Measurements from ENCODE around the gene GLG1.

Gene GLG1

DNA sequence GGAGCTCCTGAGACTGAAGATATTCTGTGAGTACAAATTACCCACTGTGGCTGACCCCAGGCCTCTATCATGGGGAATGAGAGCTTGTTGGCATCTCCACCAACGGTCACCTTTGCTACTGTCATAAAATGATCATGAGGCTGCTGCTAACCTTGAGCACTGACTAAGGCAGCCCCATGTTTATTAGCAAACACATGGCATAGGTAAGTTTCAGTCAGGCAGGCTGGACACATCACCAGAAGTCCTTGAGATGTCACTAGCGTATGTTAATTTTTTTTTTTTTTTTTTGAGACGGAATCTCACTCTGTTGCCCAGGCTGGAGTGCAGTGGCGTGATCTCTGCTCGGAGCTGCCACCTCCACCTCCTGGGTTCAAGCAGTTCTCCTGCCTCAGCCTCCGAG lies 1.5 kb upstream of the GLG1 start:
- DNase-seq = no peak

DNA sequence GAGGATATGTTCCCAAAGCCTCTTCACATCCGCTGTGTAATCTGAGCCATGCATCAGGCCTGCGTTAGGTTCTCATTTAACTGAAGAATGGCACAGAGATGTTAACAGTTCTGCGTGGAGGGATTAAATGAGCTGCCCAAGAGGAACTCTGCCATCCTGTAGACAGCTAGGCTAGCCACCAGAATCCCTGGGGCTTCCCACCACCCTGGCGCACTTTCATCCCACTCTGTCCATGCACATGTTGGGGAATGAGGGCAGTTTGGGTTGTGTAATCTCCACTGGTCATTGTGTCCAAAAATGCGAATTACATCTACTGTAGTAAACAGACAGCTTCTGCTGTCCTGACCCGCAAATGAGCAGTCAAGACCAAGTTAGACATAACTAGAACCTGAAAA lies 1.0 kb upstream of the GLG1 start:
- DNase-seq = no peak

- DNase-seq = peak; percentile 42
Observed at GRCh38 chr16:74607310-74607961, 522 bp upstream of the GLG1 start.

DNA sequence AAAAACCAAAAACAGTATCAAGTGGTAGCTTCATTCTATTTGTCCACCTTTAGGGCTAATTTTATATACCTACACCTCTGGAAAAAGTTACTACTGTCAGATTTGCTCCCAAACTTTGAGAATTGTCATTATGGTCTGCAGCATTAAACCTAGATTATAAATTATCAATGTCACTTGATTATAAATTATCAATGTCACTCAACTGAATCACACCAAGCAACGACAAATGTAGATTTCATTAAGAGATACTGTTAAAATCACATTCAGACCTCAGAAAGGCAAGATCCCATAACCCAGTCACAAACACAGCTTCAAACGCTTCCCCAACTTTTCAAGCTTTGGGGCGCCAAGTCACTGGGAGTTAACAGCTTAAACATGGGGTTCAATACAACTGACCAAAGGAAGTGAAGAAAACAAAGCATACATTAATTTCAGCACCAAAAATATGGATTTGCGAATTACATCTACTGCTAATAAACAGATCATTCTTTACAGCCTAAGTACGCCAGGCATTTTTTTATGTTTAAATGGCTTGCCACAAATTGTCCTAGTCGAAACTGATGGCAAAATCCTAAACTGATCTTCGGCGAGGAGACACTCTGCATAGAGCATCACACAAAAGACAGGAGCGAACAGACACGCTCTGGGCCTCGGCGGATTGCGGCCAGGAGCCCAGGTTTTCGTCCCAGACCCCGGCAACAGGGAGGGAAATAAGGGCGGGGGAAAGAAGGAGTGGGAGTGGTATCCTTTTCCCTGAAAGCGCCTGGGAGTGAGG lies 981 bp downstream of the GLG1 start:
- DNase-seq = no peak

GRCh38 chr16:74605332-74605731 lies 1.6 kb downstream of the GLG1 start:
- DNase-seq = no peak

DNA sequence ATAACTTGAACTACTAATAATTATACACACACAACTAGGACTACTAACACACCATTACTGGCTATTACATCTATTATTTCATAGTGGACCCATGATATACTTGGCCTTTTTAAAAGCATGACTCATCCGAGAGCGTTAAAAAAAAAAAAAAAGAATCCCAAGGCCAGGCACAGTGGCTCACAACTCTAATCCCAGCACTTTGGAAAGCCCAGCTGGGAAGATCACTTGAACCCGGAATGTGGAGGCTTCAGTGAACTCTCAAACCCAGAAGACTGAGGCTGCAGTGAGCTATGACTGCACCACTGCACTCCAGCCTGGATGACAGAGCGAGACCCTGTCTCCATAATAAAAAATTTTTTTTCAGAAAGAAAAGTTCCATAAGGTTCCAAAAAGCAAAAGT lies 3.1 kb downstream of the GLG1 start:
- DNase-seq = no peak

DNA sequence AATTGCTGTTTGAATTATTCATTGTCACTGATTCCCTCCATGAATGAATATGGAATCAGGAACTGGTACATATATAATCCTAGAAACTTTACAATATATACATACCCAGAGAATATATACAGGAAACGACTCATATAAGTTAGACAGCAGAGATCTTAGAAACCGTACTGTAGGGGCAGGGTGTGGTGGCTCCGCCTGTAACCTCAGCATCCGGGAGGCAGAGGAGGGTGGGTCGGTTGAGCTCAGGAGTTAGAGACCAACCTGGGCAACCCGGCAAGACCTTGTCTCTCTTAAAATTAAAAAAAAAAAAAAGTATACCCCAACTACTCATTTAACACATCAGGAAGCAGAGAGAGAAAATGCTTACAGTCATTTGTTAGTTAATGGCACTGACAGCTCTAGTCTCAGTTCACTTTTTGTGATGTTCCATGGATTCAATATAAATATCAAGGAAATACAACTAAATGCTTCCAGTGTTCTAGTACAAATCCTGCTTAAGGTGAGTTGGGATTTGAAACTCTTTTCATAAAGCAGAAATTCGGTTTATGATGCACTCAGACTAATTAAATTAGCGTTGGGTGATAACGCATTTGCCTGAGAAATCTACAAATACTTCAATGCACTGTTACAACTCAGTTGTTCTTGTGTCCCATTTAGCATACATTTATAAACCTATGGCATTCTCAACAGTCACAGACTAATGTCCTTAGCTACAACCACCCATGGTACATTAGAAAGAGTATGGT lies 5.6 kb downstream of the GLG1 start:
- no peak for DNase-seq

DNA sequence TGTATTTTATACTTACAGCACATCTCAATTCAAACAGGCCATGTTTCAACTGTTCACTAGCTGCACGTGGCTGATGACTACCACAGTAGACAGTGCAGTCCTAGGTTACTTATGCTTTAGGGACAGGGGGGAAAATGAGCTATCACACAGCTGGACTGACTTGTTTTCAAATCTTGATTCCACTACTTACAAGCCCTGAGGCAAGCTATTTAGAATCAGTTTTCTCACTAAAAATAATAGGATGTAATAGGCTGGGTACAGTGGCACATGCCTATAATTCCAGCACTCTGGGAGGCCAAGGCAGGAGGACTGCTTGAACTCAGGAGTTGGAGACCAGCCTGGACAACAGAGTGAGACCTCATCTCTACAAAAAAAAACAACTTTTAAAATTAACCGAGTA lies 10.3 kb downstream of the GLG1 start:
- DNase-seq = no peak

DNA sequence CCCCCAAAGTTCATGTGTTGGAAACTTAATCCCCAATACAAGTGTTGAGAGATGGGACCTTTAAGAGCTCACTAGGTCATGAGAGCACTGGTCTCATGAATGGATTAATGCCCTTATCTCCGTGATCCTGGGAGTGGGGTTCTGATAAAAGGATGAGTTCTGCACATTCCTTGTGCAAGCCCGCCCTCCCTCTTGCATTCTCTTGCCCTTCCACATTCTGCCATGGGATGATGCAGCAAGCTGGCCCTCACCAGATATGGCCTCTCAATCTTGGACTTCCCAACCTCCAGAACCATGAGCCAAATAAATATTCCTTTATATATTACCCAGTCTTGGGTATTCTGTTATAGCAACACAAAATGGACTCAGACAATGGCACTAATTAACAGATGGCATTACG lies 14.1 kb downstream of the GLG1 start:
- no peak for DNase-seq

DNA sequence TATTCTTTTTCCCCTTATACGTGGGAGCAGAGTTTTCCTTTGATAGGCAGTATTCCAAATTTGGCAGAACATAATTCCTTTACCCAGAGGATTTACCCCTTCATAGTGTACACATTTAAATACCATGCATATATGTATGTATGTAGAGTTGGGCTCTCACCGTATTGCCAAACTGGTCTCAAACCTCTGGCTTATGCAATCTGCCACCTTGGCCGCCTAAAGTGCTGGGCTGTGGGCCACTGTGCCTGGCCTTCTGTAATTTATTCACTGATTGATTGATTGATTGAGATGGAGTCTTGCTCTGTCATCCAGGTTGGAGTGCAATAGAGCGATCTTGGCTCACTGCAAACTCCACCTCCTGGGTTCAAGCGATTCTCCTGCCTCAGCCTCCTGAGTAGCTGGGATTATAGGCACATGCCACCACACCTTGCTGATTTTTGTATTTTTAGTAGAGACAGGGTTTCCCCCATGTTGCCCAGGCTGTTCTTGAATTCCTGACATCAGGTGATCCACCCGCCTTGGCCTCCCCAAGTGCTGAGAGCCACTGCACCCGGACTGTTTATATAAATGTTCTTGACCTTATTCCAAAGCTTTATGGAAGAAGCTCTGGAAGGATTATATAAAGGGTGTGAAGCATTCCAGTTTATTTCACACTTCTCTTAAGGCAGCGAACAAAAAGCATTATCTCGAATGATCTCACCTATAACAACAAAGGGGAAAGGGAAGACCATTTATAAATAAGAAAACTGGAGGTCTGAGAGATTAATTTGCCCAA lies 14.9 kb downstream of the GLG1 start:
- DNase-seq = no peak

DNA sequence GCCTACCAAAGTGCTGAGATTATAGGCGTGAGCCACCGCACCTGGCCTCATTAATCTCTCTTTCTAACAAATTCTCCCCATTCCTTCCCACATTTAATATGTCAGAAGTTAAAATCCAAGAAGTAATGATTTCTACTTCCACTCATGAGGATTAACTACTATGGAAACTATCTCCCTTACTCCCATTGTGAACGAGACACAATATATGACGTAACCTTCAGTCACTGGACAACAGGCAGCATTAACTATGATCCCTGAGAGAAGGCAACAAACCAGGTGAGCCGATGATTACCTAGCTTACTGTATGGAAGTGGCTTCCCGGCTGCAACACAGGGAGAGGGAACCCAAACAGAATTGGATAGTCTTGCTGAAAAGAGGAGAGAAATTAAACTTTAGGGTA lies 20.0 kb downstream of the GLG1 start:
- no peak for DNase-seq

GRCh38 chr16:74585846-74586443 lies 21.0 kb downstream of the GLG1 start:
- DNase-seq = no peak

GRCh38 chr16:74583926-74584666 lies 22.8 kb downstream of the GLG1 start:
- DNase-seq = no peak

- DNase-seq = no peak
Observed at GRCh38 chr16:74582970-74583369, 23.9 kb downstream of the GLG1 start.

GRCh38 chr16:74580833-74581232 lies 26.1 kb downstream of the GLG1 start:
- no peak for DNase-seq

- no peak for DNase-seq
Observed at GRCh38 chr16:74578838-74579237, 28.1 kb downstream of the GLG1 start.

DNA sequence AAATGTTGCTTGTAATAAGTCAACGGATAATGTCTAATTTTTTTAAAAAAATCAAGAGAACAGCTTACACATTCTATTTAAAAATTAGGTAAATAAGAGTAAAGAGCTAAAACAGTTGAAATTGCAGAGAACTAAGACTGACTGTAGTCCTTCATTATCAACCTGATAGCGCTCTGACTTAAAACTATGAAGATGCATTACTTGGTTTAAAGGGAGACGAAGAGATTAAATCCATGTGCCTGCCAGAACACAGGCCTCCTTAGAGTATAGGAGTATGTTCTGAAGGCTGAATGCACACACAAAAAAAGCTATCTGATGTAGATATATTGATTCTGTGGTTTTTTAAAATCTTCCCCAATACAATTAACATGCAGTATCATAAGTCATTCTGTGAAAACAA lies 28.5 kb downstream of the GLG1 start:
- no peak for DNase-seq

DNA sequence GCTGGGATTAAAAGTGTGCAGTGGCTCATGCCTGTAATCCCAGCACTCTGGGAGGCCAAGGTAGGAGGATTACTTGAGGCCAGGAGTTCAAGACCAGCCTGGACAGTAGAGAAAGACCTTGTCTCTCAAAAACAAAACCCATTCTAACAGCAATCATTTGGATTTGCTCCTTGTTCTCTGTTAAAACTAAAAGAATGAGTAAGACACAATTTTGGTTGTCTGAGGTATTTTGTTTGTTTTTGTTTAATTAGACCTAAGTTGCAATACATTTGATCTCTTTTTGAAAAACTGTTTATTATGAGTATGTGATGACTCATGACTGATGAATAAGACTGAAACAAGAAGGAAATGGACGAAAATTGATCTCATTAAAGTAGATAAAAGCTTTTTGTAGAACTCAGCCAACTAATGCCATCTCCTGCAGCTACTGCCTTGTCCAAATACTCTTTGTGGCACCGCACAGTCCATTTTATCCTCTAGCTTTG lies 29.0 kb downstream of the GLG1 start:
- no peak for DNase-seq

DNA sequence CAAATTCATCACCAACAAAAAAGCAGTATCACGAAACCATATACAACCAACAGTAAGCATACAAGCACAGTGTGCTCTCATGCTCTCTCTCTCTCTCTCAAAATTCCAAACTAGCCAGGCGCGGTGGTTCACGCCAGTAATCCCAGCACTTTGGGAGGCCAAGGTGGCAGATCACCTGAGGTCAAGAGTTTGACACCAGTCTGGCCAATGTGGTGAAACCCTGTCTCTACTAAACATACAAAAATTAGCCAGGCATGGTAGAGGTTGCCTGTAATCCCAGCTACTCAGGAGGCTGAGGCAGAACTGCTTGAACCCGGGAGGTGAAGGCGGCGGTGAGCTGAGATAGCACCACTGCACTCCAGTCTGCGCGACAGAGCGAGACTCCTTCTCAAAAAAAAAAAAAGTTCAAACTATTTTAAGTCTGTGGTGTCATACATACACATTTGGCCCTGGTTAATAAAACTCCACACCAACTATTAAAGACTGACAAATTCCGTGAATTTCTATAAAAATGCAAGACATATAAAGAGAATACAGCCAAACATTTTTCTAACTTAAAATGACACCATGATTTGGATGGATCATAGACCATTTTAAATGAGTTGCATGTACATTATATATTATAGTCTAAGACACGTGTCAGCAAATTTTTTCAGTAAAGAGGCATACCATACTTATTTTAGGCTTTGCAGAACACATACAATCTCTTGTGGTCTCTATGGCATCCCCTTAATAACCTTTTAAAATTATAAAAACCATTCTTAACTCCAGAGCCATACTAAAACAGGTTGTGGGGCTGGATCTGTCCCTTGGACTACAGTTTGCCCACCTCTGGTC lies 30.9 kb downstream of the GLG1 start:
- DNase-seq = no peak

- DNase-seq = no peak
Observed at GRCh38 chr16:74575175-74575806, 31.6 kb downstream of the GLG1 start.

- no peak for DNase-seq
Observed at GRCh38 chr16:74574146-74574545, 32.8 kb downstream of the GLG1 start.

All from GDM1 (cell line).